ENCODE measurements around the gene CLEC4G.

CLEC4G gene

DNA sequence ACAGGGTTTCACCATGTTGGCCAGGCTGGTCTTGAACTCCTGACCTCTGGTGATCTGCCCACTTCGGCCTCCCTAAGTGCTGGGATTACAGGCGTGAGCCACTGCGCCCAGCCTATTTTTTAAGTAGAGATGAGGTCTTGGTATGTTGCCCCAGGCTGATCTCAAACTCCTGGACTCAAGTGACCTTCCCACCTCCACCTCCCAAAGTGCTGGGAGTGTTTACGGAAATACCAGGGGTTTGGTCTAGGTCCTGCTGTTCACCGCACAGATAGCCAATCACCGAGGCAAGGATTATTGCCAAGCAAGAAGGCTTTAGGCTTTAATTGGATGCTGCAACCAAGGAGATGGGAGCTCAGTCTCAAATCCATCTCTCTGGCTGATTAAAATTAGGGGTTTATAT lies 11.6 kb downstream of the CLEC4G start:
- no peak for DNase-seq

DNA sequence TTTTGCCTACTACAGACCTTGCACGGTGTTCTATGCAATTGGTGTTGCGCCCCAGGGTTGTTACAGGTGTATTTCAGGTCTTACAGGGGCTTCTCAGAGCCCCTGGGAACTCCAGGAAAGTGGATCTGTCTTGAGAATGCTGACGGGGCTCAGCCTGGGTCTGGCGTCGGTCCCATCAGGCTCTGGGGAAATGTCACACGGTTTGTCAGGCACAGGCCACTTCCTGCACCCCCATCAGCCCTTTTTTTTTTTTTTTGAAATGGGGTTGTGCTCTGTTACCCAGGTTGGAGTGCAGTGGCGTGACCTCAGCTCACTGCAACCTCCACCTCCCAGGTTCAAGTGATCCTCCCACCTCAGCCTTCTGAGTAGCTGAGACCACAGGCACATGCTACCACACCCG lies 13.2 kb downstream of the CLEC4G start:
- no peak for DNase-seq

DNA sequence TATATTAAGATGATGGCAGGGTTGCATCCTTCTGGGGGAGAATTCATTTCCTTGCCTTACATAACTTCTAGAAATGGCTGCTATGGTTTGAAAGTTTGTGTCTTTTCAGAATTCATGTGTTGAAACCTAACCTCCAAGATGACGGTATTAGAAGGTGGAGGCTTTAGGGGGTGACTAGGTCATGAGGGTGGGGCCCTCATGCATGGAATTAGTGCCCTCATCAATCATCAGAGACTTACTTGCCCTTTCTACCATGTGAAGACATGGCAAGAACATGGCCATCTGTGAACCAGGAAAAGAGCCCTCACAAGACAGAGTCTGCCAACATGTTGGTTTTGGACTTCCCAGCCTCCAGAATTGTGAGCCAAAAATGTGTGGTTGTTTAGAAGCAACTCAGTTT lies 15.1 kb downstream of the CLEC4G start:
- no peak for DNase-seq

- no peak for DNase-seq
Observed at GRCh38 chr19:7715671-7716070, 16.2 kb downstream of the CLEC4G start.

GRCh38 chr19:7710616-7711015 lies 21.3 kb downstream of the CLEC4G start:
- no peak for DNase-seq

DNA sequence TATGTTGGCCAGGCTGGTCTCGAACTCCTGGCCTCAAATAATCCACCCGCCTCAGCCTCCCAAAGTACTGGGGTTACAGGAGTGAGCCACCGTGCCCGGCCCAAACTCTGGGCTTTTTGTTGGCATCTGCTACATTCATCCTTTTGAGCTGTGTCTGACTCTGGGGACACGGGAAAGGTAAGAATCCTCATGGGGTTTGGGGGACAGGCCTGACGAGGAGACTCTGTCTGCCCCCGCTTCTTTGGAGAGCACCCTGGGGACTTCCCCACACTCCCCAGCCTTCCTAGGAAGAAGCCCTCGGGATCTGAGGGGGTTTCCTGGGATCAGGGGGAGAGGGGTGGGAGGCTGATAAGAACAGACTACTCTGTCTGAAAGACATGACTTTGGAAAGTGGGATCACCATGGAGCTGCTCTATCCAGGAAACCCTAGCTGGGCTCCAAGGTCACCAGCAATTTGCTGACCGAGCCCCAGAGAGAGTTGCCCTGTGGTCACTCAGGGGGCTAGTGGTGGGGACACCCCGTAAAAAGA lies 21.9 kb downstream of the CLEC4G start:
- DNase-seq: no peak

GRCh38 chr19:7706955-7707456 lies 24.9 kb downstream of the CLEC4G start:
- no peak for DNase-seq

DNA sequence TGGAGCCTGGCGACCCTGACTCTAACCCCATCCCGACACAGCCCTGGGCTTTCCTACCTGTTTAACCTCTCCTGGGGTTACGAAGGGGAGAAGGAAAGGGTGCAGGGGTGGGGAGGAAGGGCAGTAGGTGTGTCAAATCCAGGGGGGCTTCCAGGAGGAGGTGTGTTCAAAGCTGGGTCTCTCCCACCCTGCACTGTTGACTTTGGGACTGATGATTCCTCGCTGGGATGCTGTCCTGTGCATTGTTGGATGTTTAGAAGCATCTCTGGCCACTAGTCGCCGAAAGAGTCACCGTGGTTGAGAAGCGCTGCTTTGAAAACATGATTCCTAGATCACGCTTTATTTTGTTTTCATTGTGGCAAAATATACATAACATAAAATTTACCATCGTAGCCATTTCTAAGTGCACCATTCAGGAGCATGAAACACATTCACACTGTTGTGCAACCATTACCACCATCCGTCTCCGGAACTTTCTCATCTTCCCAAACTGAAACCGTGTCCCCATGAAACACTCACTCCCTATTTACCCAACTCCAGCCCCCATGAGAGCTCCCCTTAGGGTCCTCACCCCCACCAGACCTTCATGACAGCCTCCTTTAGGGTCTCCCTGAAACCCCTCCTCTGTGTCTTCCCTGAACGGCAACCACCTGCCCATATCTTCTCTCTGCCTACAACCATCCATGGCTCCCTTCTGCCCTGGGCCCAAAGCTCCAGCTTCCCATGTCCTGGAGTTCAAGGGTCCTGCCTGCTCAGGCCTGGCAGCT lies 25.5 kb downstream of the CLEC4G start:
- no peak for DNase-seq

DNA sequence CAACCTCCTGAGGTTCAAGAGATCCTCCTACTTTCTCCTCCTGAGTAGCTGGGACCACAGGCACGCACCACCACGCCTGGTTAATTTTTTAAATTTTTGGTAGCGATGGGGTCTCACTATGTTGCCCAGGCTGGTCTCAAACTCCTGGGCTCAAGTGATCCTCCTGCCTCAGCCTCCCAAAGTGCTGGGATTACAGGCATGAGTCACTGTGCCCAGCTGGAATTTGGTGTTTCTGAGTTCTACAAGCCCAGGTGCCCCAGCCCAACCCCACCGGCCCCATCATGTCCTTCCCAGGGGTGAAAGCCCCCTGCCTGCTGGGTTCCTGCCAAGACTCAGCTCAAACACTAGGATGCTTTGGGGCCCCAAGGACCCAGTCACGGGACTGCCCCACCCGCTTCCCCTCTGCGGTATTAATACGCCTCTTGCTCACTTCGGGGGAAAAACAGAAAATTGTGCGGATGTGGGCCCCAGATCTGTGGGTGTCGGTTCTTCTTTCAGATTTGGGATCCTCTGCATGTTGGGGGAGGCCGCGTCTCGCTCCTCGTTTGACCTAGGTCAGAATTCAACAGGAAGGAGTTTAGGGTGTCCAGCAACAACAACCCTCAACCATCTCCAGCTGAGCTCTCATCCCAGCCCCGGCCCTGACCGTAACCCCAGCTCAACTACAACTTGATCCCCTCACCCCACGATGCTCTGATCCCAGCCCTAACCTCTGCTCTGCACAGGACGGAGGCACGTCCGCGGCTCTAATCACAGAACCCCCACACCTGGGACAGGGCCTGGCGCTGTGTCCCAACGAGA lies 26.3 kb downstream of the CLEC4G start:
- DNase-seq: peak; percentile 86

DNA sequence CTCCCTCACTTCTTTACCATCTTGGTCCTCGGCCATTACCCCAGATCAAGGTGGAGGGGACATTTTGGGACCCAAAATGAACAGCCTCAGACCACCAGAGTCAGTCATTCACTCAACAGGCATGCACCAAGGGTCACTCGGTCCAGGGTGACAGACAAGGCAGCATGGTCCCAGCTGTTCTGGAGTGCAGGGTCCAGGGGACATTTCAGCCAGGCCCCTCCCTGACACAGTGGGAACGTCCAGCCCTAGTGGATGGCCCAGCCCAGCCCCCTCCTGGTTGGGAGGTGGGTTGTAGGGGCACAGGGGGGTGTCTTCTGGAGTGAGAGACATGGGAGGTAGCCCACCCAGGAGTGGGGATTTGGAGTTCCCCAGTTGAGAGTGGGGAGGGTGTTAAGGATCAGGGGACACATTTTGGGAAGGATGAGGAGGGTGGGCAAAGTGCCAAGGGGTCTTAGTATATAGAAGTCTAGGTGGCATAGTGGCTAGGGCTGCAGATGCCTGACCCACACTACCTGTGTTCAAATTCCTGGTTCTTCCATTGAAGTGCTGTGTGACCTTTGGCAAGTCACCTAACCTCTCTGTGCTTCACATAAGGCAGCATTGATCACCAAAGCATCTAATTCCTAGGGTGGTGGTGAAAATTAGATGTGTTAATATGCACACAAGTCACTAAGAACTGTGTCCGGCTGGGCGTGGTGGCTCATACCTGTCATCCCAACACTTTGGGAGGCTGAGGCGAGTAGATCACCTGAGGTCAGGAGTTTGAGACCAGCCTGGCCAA lies 27.4 kb downstream of the CLEC4G start:
- DNase-seq: no peak

DNA sequence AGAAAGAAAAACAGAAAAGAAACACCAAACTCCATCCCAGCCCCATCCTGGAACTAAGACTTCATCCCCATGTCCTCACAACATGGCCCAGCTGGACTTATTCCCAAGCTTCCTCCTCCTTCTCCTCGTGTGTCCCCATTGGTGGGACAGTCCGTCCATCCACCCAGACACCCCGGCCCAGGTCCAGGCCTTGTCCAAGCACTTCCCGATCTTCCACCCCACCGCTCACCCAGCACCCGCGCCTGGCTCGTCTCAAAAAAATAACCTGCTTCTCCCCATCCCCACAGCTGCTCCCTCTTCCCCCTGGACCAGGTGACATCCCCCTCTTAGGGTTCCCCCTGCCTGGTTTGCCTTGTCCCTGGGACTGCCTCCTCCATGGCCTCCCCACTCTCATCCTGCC lies 28.6 kb downstream of the CLEC4G start:
- DNase-seq: no peak

DNA sequence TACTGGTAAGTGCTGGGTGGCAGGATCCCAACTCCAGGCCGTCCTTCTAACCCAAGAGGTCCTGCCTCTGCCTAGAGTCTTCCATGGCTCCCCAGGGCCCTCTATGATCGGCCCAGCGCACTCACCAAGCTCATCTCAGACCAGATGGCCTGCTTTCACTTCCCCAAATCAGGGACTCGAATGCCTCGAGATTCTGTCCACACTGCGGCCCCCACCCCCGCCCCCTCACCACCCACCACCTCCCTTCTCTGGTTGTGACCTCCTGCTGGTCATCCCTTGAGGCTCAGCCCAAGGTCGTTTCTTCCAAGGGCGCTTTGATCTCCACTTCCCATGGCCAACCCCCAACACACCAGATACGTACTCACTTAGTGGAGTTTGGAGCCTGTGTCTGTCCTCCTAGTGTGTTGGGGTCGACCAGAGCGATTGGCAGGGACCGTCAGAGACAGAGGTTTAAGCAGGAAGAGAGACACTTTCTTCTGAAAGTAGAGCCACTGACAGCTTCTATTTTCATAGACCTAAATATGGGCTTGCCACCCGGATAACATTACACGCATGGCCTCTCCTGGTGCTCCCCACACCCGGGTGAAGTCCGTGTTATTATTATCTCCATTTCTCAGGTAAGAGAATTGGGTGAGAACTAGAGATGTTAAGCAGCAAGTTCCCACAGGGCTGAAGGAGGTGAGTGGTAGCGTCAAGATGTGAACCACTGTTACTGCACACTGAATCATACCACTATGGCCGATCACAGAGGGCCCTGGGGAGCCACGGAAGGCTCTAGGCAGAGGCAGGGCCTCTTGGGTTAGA lies 30.1 kb downstream of the CLEC4G start, which contains the start of gene FCER2:
Gene FCER2, minus strand, starts transcription at position 478 of the 804 bp plus-strand sequence. CDS start 2,371 bp downstream, outside the sequence.
- no peak for DNase-seq

- DNase-seq: no peak
Observed at GRCh38 chr19:7701049-7701653, 30.8 kb downstream of the CLEC4G start.

DNA sequence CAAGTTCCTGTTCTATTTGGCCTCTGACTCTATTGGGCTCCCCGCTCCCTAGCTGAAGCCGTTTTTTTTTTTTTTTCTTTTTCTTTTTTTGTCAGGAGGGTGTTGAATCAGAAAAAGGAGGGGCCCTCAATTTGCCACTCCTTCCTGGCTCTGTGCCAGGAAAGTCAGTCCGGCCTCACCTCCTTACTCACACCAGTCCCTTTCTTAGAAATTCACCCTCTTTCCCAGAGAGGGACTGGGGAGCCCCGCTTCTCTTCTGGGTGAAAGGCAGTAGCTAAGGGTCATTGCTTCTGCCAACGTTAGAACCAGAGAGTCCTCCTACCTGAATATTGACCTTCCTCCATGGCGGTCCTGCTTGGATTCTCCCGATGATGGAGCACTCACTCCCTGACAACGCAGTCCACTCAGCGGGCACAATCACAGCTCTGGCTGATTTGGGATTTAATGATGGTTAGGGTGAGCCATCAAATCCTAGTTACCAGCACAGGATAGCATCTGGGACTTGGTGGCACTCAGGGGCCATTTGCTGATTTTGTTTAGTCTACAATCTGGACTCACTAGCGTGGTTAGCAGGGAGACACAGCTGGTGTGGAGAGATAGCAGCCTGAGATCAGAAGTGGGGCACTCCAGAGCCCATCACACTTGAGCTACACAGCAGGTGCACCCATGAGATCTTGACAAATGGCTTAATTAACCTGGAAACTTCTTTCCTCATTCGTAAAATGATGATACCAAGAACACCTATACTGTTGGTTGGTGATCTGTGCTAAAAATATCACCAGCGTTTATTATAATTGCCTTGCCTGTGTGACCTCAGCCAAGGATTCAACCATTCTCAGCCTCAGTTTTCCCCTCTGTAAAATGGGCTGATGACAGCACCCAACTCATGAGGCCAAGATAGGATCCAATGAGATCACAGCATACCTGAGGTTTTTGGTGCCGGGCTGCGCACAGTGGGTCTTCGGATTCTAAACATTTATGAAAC lies 32.2 kb downstream of the CLEC4G start:
- DNase-seq: peak; percentile 76

GRCh38 chr19:7699003-7699402 lies 32.9 kb downstream of the CLEC4G start:
- DNase-seq: no peak

- no peak for DNase-seq
Observed at GRCh38 chr19:7698583-7698982, 33.3 kb downstream of the CLEC4G start.

DNA sequence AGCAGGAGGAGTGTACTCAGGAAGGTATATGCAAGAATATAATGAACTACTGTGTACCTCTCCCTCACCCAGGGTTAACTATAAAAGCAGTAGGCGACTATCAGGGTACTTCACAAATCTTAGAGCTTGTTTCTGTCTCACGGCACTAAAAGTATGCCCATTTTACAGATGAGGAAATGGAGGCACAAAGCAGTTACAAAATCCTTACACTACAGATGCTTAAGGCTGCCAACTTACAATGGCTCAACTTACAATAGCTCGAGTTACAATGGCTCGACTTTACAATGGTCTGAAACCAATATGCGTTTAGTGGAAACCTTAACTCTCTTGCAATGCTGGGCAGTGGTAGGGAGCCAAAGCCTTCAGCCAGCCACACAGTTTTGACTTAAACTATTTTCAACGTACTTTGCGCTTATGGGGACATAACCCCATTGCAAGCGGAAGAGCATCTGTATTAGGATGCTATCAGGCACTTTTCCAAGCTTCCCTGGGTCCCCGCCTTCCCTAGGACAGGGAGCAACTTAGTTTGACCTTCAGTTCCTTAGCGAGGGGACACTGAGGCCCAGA lies 34.1 kb downstream of the CLEC4G start:
- no peak for DNase-seq

DNA sequence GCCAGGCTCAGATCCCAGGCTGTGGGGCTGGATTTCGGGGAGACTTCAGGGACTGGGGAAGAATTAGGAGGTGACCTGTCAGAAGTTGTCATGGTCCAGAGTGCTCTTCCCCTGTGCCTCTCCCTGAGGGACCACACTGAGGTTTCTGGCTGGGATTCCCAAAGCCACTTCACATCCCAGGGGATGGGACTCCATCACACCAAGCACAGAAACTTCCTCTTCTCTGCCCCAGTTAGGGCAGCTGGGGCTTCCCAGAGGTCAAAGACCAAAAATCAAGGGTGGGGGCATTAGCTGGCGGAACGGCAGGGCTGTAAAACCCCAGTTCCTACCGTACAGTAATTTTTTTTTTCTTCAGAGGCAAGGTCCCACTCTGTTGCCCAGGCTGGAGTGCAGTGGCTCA lies 37.4 kb downstream of the CLEC4G start:
- DNase-seq: no peak

- no peak for DNase-seq
Observed at GRCh38 chr19:7692417-7693088, 39.4 kb downstream of the CLEC4G start.
